MM.1S (cell line): ENCODE data around the gene GZMM.

ENCODE experiments used
- DNase-seq: peaks from one replicate; pipeline ENCODE4 v3.0.0-alpha.2; 2015
- H2AFZ ChIP-seq: fragments of 300-600 bp; sonication (generic); 2 replicates; pipeline ENCODE4 v1.6.0; 2016; ENCODE audit warnings: antibody characterized with exemption, low read length
- H3F3A ChIP-seq: fragments of 300-600 bp; sonication (generic); 2 replicates; pipeline ENCODE4 v1.6.1; 2016; ENCODE audit warnings: mild to moderate bottlenecking, antibody characterized with exemption, low read length, moderate library complexity, mixed read lengths; ENCODE audit not compliant: insufficient read depth
- H3K27ac ChIP-seq: fragments of 300-600 bp; sonication (generic); 2 replicates; pipeline ENCODE4 v1.5.1; 2016; ENCODE audit warnings: mild to moderate bottlenecking, low read length
- H3K27me3 ChIP-seq: fragments of 300-600 bp; sonication (generic); replicated peaks from 2 replicates; pipeline ENCODE4 v1.6.0; 2016; ENCODE audit warnings: low read length; ENCODE audit not compliant: insufficient read depth
- H3K36me3 ChIP-seq: fragments of 300-600 bp; sonication (generic); replicated peaks from 2 replicates; pipeline ENCODE4 v1.6.1; 2016; ENCODE audit warnings: mild to moderate bottlenecking, low read length, mixed read lengths; ENCODE audit not compliant: insufficient read depth
- H3K4me1 ChIP-seq: fragments of 300-600 bp; sonication (generic); 2 replicates; pipeline ENCODE4 v1.6.1; 2016; ENCODE audit warnings: low read length, mixed read lengths
- H3K4me2 ChIP-seq: fragments of 300-600 bp; sonication (generic); 2 replicates; pipeline ENCODE4 v1.6.0; 2016; ENCODE audit warnings: low read depth, low read length
- H3K4me3 ChIP-seq: fragments of 300-600 bp; sonication (generic); 2 replicates; pipeline ENCODE4 v1.5.1; 2016; ENCODE audit warnings: low read length, mixed read lengths
- H3K79me2 ChIP-seq: fragments of 300-600 bp; sonication (generic); 2 replicates; pipeline ENCODE4 v1.6.1; 2016; ENCODE audit warnings: mixed run types, low read length, mixed read lengths
- H3K9ac ChIP-seq: fragments of 300-600 bp; sonication (generic); 2 replicates; pipeline ENCODE4 v1.6.1; 2016; ENCODE audit warnings: low read length, mixed read lengths
- H3K9me2 ChIP-seq: fragments of 300-600 bp; sonication (generic); replicated peaks from 2 replicates; pipeline ENCODE4 v1.6.1; 2016; ENCODE audit warnings: mild to moderate bottlenecking, low read length, mixed read lengths; ENCODE audit not compliant: insufficient read depth
- H3K9me3 ChIP-seq: fragments of 300-600 bp; sonication (generic); replicated peaks from 2 replicates; pipeline ENCODE4 v1.6.1; 2016; ENCODE audit warnings: mild to moderate bottlenecking, low read length, mixed read lengths; ENCODE audit not compliant: insufficient read depth
- H4K20me1 ChIP-seq: fragments of 300-600 bp; sonication (generic); 2 replicates; pipeline ENCODE4 v1.6.1; 2016; ENCODE audit warnings: mild to moderate bottlenecking, low read length, moderate library complexity, mixed read lengths; ENCODE audit not compliant: insufficient read depth
- CTCF ChIP-seq: fragments of 300-600 bp; sonication (generic); IDR thresholded peaks from 2 replicates; pipeline ENCODE4 v1.5.1; 2016; ENCODE audit warnings: antibody characterized with exemption, low read length, mixed read lengths
- EZH2 ChIP-seq: fragments of 300-600 bp; sonication (generic); optimal IDR thresholded peaks from 2 replicates; pipeline ENCODE3; 2017; ENCODE audit warnings: low read depth, mild to moderate bottlenecking, antibody characterized with exemption, low read length, mixed read lengths
- EZH2phosphoT487 ChIP-seq: fragments of 300-600 bp; sonication (generic); IDR thresholded peaks from 2 replicates; pipeline ENCODE4 v1.6.1; 2018; ENCODE audit warnings: antibody characterized with exemption, low read length

Gene GZMM

GRCh38 chr19:524062-524674 lies 19.7 kb upstream of the GZMM start:
- no peak overlapping the region for H3K9ac ChIP-seq
- DNase-seq, result no peak
- no peaks in the 10 kb centered on the region for H3F3A ChIP-seq

GRCh38 chr19:525029-525428 lies 18.8 kb upstream of the GZMM start:
- Histone ChIP-seq H4K20me1 (no peaks in the 10 kb centered on the region), H2AFZ (no peak overlapping the region), H3K9me3 (no peaks in the 10 kb centered on the region), H3K36me3 (no peaks in the 10 kb centered on the region), H3K9ac (no peak overlapping the region), H3K4me3 (no peak overlapping the region), H3K4me2 (no peak overlapping the region), H3F3A (no peaks in the 10 kb centered on the region), H3K27me3 (peaks cover 67% of the 10 kb centered on the region), H3K9me2 (no peaks in the 10 kb centered on the region), H3K27ac (no peak overlapping the region), H3K4me1 (no peaks in the 10 kb centered on the region), H3K79me2 (no peaks in the 10 kb centered on the region)
- TF ChIP-seq EZH2 (no peak), EZH2phosphoT487 (no peak), CTCF (no peak)
- DNase-seq, result no peak

More at GRCh38 chr19:524062-524674, 19.7 kb upstream of the GZMM start:
- Histone ChIP-seq H2AFZ (no peak overlapping the region), H3K27ac (no peak overlapping the region), H3K9me3 (no peaks in the 10 kb centered on the region), H3K9me2 (no peaks in the 10 kb centered on the region), H3K4me1 (no peaks in the 10 kb centered on the region), H4K20me1 (no peaks in the 10 kb centered on the region), H3K4me3 (no peak overlapping the region), H3K79me2 (no peaks in the 10 kb centered on the region), H3K27me3 (peaks cover 61% of the 10 kb centered on the region), H3K36me3 (no peaks in the 10 kb centered on the region), H3K4me2 (no peak overlapping the region)
- TF ChIP-seq EZH2, result no peak
- no peak for TF ChIP-seq CTCF
- no peak for TF ChIP-seq EZH2phosphoT487

- H2AFZ ChIP-seq, result no peak overlapping the region
- no peaks in the 10 kb centered on the region for H3K9me3 ChIP-seq
- H3K9ac ChIP-seq, result no peak overlapping the region
- H3K27ac ChIP-seq, result no peak overlapping the region
- no peaks in the 10 kb centered on the region for H3K4me1 ChIP-seq
- peaks cover 63% of the 10 kb centered on the region for H3K27me3 ChIP-seq
- DNase-seq, result no peak
- no peaks in the 10 kb centered on the region for H3K36me3 ChIP-seq
- H3K79me2 ChIP-seq, result no peaks in the 10 kb centered on the region
- no peak overlapping the region for H3K4me2 ChIP-seq
- no peak overlapping the region for H3K4me3 ChIP-seq
- no peaks in the 10 kb centered on the region for H3K9me2 ChIP-seq
- TF ChIP-seq EZH2phosphoT487 (no peak), CTCF (no peak), EZH2 (no peak)
- no peaks in the 10 kb centered on the region for H3F3A ChIP-seq
- no peaks in the 10 kb centered on the region for H4K20me1 ChIP-seq
Measured at GRCh38 chr19:525857-526419, 17.9 kb upstream of the GZMM start.
